T-helper 1 cell (primary cell): ENCODE measurements around the gene TGM2.
A peak's percentile ranks its signal among the peaks of the same experiment; 100 is the strongest.

Experiments used
- DNase-seq, 5 donors: peaks; one replicate each; pipeline ENCODE4 v3.0.0-alpha.2; 2012 to 2020
- total RNA-seq, 4 donors: gene quantifications; one replicate each; lab custom pipeline; 2026; lab: John Stamatoyannopoulos, UW

The TGM2 gene
- total RNA-seq: 0 reads per million in 4 donors

DNA sequence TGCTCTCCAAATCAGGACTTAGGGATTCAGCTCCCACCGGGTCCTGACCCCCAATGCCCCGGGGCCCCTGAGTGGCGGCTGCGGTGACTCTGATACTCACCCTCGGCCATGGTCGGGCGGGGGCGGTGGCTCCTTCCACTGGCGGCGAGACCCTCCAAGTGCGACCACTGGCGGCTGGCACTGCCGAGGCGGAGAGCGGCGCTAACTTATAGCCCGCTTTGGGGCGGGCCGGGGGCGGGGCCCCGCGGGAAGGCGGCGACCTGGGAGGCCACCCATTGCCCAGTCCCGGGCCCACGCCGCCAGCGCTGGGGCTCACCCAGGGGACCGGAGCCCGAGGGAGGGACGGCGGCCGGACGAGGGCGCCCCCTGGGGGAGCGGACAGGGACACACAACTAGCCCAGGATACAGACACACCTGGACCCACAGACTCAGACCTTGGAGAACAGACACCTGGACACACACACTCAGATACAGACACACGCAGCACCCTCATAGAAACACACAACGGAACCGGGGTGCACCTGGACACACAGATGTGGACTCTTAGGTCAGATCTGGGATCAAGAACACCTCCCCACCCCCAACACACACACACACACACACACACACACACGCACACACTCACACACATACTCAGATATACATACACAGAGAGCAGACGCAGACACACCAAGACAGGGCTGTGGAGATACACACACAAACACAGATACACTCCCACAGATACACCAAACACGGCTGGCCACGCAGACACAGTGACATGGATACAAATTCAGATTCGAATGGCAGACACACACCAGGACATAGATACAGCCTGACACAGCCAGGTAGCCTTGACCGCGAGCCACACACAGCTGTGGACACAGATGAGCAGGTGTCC lies at the start of gene TGM2:
TSS of gene TGM2 (minus strand) at position 182 of the 877 bp plus-strand sequence. CDS start at position 110, 72 bp downstream.
- peak in 4 of 5 donors; percentile 17 to 51 (median 25) for DNase-seq

DNA sequence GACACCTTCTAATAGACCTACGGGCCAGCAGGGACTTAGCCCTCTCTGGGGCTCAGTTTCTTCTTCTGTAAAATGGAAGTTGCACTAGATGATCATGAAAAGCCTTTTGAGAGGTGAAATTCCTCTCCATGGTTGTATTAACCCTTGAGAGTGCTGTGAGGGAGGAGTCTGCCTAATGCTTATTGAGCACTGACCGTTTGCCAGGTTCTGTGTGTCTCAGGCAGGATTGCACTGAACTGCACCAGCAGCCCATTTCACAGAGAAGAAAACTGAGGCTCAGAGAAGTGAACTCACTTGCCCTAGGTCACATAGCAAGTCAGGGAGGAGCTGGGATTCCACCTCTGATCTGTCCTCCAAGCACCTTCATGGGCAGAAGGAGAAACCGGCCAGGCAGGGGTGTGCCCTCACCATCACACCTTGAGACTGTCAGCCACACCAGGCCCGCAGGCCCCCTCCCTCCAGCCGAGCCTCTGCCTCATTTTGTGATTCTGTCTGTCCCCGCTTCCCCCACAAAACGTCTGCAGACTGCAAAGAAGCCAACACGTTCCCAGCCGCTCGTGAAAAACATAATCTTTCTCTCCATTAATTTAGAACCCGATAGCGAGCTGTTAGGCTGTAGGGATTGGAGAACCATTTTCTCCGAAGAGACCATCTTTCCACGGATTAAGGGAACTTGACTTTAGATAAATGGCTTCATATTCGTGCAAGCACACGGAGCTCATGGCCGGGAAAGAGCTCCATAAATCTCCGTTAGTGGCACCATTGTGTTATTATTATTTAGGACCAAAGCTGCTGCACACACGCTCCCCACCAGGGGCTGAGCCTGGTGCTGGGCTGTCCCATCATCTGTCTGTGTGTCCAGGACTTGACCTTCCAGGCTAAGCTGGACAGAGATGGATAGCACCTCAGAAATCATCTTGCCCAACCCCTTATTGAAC lies 49.5 kb upstream of the TGM2 start:
- DNase-seq: no peak

- no peak for DNase-seq
These were observed 48.5 kb upstream of the TGM2 start for GRCh38 chr20:38213607-38213940.

DNA sequence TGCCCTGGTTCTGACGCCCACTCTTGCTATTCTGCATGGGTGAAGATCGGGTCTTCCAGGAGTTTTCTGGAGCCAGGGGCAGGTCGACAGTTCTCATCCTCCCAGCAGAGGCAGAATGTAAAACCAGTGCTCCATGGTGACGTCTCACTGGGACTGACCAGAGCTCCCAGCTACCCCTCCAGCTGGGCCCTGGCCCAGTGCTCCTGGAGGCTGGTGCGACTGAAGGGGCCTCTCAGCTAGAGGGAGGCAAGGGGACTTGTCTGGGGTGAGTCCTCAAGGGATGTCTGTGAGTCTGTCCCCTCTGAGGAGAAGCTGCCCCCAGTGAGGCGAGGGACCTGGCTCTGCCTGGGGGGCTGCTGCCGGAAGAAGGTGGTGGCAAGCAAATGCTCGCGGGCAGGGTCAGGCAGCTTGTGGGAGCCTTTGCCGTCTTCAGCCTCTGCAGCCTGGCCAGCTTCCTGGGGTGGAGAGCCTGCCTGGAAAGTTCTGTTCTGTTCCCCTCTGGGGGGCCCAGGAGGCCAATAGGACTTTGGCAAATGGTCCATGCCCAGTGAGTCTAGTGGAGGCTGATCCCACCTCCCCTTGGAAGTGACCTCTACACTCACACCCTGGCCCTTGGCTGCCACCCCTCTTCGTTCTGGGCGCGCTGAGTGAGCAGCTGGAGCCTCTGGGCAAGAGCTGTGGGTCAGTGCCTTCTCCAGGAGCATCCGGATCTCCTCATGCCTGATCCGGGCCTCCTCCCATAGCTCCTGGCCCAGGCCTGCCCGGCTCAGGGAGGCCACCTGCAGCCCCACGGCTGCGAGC lies 47.9 kb upstream of the TGM2 start:
- no peak for DNase-seq

GRCh38 chr20:38211200-38212097 lies 46.4 kb upstream of the TGM2 start:
- no peak for DNase-seq

- DNase-seq: no peak
These were observed 45.7 kb upstream of the TGM2 start for GRCh38 chr20:38210741-38211140.

GRCh38 chr20:38209736-38210405 lies 44.8 kb upstream of the TGM2 start:
- no peak for DNase-seq

- DNase-seq: no peak
These were observed 44.1 kb upstream of the TGM2 start for GRCh38 chr20:38209054-38209675.

GRCh38 chr20:38208523-38208922 lies 43.5 kb upstream of the TGM2 start:
- DNase-seq: no peak

DNA sequence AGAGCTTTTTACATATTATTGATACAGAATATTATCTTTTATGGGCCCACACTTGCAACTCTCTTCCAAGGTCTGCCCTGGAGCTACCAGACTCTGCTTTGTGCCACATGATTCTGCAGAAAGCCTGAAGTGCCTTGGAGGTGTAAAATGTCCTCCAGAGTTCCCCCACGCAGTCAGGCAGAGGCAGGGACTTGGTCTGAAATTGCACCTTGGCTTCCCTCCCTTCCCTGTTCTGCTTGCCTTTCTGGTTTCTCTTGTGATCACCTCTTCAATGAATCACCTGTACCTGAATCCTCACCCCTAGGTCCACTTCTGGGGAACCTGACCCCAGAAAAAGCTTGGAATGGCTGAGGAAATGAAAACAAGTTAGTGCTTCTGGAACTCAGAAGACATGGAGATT lies 43.0 kb upstream of the TGM2 start:
- no peak for DNase-seq

- DNase-seq: no peak
These were observed 42.6 kb upstream of the TGM2 start for GRCh38 chr20:38207621-38208020.

- no peak for DNase-seq
These were observed 39.9 kb upstream of the TGM2 start for GRCh38 chr20:38205001-38205400.

DNA sequence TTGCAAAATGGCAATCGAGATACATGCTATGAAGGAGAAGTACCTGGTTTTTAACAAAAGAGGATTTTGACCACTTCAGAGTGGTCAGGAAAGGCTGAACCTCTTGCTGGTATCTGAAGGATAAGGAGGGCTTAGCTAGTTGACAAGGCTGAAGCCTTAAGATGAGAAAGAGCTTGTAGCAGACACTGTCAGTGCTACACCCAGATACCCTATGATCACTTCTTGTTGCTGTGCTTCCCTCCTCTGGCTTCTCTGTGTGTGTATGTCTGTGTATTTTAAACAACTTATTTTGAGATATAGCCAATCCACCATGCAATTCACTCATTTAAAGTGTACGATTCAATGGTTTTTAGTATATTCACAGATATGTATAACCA lies 38.9 kb upstream of the TGM2 start:
- no peak for DNase-seq

GRCh38 chr20:38203337-38203980 lies 38.4 kb upstream of the TGM2 start:
- no peak for DNase-seq

GRCh38 chr20:38202982-38203293 lies 37.9 kb upstream of the TGM2 start:
- no peak for DNase-seq

DNA sequence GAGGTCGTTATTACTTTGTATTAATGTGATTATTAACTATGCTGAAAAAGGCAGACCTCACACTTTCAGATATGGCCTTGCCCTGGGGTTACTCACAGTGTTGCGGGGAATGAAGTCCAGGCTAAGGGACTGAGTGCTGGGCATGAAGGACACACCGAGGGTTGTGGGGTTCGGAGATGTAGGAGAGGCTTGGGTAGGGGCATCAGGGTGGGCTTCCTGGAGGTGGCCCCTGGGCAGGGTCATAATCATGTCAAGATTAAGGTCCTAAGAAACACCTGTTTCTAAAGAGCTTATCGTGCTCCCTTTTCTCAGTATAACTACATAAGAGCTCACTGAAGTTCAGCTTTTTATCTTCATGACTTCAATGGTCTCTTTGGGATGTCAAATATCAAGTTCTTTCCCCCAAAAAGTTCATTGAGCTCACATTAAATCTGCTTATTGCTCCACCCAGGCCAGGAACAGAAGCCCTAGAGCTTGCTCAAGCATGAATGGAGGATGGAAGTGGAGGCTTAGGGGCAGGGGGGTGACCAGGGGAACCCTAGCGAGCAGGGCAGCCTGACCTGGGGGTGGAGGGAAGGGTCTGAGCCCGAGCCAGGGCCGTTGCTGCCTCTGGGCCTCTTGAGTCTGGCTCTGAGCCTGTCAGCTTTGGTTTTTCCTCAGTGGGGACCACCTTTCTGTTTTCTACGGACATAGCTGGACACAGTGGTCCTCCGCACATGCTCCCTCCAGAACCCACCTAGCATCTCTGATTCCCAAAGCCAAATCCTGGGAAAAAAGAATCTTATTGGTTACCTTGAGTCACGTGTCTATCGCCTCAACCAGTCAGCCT lies 37.3 kb upstream of the TGM2 start:
- no peak for DNase-seq

DNA sequence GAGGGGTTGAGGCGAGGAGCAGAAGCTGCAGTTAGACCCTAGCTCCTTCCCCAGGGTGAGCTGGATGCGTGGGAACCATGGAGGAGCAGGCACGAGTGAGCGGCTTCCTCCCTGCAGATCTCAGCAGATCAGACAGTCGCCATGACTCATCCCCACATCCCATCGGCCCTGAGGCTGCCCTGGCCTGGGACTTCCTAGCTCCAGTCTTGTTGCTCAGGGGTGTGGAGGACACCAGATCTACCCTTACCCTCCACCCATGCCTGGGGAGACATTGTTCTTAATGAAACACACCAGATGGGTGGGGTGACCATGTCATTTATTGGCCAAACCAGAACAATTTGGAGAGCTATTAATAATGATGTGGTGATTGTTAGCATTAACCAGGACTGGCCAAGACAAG lies 36.3 kb upstream of the TGM2 start:
- no peak for DNase-seq

DNA sequence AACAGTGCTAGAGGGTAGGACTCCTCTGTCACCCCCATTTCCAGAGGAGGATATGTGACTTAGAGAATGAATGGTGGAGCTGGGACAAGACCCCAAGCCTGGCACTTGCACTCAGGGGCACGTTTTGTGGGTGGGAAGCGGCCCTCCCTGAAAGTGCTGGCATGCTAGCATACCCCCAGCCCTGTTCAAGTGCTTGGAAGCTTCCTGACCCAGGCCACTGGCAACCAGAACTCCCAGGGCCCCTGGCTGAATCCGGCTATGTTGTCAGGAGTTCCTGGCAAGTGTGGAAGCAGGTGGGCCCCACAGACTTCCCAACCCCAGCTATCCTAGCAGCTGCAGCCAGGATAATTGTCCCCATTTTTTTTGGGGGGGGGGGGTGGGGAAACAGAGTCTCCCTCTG lies 35.6 kb upstream of the TGM2 start:
- no peak for DNase-seq
